ENCODE data around the gene TBC1D8.

Gene TBC1D8

DNA sequence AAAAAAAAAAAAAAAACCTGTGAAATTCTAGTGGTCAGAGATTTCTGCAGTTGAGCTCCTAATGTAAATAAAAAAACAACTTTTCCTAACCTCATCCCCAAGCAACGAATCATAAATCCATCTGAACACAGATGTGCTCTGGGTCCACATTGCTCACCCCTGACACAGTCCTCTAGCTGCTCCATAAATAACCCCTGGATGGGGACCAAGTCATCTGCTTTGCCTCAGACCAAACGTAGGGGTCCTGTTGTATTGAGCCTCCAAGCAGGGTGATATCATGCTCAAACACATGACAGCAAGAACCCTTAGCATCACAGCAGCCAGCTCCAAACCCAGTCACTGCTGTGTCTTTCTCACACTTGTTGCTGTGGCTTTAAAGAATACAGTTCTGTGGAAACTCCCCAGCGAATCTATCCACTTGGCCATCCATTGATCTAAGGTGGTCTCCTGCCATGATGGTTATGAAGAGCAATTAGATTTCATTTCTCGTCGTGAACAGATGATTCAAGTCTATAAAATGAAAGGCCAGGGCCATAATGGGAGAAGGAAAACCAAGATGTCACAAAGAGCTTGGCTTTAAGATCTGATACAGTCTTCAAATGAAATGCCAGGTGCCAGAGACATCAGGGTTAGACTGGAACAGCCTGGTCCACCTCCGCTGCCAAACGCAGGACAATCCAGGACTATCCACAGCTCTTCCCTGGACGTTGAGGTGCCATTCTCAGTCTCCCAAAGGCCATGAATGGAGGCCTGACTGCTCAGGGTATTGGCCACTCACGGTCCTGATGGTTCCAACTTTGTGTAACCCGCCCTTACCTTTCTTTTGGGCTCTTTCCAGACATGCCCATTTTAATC lies 39.0 kb downstream of the TBC1D8 start:
- no peak for DNase-seq (ENCODE audit: low spot score)

DNA sequence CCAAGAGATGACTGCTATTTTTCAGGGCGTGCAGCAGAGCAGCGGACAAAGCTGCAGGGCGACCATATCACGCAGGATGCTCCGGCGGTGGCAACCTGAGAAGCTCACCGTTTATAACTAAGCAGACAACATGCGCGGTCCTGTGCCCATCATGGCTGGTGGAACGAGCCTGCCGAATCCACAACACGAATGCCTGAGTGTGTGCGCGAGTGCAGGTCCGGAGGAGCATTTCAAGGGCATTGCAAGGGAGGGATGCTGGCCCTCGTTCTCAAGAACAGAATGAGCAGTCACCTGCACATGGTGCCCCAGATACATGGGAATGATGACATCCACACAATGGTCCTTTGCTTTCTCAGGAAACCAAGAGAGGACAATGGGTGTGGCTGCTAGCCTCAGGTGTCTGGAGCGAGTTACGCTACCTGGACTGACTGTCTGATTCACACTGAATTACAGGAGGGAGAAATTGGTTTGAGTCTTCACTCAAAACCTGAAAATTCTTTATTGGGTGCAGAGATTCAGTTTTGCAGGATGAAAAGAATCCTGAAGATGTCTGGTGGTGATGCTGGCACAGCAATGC lies 39.8 kb downstream of the TBC1D8 start:
- DNase-seq (ENCODE audit: low spot score) = no peak

DNA sequence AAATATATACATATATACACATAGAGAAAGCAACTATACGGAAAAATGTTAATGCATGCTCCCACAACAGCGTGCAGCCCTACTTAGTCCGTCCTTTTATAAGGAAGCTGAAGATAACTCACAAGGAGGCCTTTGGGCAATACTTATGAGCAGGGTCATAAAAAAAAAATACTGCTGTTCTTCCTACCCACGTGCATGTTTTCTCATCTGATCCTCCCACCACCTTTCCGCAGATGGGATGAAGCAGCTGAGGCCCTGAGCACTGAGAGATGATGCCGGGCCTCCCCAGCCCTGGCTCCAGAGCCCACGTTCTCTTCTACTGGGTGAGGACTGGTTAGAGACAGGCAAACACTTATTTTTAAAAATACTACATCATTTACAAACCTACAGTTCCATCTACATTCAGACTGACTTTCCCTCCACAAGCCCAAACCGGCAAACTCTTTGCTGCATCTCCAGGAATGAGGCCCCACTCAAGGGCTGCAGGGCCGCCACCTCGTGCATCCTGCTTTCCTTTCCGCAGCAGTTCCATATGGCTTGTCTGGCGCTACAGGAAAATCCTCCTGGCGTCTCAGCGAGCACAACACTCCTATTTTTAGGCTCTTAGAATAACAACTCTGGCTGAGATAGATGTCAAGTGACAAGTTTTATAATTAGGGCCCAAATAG lies 41.6 kb downstream of the TBC1D8 start:
- DNase-seq (ENCODE audit: low spot score) = peak; percentile 57

DNA sequence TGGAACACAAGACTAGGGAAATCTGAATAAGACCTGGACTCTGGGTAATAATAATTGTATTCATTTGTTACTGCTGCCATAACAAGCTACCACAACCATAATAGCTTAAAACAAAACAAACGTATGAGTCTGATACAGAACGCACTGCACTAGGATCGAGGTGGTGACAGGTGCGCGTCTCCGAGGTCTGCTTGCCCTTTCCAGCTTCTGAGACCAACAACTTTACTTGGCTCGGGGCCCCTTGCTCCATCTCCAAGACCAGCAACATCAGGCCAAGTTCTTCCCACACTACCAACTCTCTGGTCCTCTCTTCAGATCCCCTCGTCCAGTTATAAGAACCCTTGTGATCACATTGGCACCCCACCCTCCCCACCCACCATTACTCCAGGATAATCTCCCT lies 42.8 kb downstream of the TBC1D8 start:
- DNase-seq (ENCODE audit: low spot score) = no peak

DNA sequence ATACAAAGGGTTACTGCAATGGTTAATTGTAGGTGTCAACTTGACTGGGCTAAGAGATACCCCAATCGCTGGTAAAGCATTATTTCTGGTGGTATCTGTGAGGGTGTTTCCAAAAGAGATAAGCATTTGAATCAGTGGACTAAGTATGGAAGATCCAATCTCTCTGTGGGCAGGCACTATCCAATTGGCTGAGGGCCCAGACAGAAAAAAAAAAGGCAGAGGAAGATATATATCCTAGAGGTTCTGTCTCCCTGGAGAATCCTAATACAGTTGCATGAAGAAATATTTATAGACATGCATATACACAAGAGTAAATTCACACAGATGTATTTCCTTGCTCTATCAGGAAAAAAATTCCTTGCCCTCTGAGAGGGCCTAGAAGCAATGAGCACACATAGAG lies 43.9 kb downstream of the TBC1D8 start:
- no peak for DNase-seq (ENCODE audit: low spot score)

DNA sequence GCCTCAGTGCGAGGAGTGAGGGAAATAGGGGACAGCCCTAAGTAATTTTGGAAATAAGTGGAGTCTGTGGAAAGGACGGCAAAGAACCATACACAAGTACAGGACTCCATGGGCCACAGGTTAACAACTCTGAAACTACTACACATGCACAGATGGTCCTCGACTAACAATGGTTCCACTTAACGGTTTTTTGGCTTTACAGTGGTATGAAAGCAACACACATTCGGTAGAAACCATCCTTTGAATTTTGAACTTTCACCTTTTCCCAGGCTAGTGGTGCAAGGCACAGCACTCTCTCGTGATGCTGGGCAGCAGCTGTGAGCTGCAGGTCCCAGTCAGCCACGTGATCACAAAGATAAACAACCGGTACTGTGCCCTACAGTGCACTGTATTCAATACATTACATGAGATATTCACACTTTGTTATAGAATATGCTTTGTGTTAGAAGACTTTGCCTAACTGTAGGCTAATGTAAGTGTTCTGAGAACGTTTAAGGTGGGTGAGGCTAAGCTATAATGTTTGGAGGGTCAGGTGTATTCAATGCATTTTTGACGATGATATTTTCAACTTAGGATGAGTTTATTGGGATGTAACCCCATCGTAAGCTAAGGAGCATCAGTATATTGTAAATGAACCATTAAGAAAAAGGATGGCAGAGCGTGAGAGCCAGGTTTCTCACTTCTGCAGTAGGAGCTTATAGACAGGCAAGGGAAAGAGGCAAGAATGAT lies 44.6 kb downstream of the TBC1D8 start:
- no peak for DNase-seq (ENCODE audit: low spot score)

DNA sequence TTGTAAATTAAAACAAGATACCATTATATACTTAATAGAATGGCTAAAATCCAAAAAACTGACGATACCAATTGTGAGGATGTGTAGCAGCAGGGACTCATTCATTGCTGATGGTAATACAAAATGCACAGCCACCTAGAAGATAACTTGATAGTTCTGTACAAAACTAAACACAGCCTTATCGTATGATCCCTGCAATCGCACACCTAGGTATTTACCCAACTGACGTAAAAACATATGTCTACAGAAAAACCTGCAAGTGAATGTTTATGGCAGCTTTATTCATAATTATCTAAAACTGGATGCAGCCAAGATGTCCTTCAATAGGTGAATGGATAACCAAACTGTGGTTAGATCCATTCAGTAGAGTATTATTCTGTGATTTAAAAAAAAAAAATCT lies 45.5 kb downstream of the TBC1D8 start:
- no peak for DNase-seq (ENCODE audit: low spot score)

DNA sequence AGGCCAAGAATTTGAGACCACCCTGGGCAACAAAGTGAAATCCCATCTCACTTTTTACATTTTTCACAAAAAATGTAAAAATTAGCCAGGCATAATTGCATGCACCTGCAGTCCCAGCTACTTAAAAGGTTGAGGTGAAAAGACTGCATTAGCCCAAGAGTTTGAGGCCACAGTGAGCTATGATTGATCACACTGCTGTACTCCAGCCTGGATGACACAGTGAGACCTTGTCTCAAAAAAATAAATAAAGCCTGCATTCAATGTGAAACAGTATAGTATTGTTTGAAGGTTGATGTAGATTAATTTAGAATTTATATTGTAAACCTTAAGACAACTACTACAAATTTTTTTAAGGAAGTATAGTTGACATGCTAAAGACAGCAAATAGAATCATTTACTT lies 53.5 kb downstream of the TBC1D8 start:
- DNase-seq (ENCODE audit: low spot score) = no peak

DNA sequence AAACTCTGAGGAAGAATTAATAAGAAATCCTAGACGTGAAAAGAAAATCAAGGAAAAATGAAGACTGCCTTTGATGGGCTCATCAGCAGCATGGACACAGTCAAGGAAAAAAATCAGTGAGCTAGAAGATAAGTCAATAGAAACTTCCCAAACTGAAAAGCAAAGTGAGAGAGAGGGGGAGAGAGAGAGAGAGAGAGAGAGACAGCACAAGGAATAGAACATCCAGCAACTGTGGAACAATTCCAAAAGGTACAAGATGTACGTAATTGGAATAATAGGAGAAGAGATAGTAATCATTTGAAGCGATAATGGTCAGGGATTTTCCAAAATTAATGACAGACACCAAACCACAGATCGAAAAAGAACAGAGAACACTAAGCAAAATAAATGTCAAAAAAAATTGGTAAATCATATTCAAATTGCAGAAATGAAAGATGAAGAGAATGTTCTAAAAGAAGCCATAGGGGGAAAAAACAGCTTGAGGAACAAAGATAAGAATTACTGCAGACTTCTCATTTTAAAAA lies 54.5 kb downstream of the TBC1D8 start:
- no peak for DNase-seq (ENCODE audit: low spot score)

DNA sequence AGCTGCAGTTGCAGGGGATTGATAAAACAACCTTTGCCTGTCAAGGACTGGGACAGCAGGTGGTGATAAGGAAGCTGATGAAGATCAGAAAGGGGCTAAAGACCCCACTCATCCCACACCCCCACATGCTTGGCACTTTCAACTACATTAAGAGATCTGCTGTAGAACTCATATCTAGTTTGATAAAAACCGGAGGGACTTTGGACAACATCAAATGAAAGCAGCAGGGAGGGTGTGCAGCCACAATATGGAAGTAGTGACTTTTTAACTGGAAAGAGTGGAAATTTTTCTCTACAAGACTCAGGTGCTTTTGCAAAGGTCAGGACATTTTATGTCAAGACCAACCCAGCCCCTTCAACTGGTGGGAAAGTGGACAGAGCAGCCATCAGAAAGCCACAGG lies 56.8 kb downstream of the TBC1D8 start:
- no peak for DNase-seq (ENCODE audit: low spot score)

DNA sequence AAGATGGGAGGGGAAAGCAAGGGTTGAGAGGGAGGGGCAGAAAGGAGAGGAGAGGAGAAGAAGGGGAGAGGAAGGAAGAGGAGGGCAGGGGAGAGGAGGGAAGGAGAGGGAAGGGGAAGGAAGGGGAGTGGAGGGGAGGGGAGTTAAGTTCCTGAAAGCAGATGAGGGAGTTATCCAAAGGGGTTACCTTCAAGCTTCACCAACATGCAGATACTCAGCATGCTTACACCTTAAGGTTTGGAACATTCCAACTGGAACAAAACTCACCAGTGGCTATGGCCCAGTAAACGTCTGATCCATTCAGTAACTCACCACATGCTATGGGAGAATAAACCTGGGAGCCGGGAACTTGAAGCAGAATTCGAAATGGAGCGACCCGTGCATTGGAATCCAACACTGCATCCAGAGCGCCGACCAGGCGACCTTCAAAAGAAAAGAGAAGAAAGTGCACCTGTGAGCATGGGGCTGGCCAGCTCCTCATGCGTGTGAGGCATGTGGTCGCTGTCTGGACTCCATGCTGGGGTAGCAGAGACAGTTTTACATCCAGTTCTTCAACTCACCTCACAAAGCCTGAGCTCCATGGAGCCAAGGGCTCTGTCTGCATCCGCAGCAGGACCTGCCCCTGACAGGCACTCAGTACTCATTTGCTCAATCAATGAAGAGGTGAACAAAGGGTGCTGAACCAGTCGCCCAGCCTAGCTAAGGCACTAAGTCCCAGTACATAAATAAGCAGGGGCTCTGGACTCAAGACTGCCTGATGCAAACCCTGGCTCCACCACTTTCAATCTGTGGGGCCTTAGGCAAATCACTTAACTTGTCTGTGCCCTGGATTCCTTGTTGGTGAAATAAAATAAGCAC lies 61.0 kb downstream of the TBC1D8 start:
- DNase-seq (ENCODE audit: low spot score) = no peak

DNA sequence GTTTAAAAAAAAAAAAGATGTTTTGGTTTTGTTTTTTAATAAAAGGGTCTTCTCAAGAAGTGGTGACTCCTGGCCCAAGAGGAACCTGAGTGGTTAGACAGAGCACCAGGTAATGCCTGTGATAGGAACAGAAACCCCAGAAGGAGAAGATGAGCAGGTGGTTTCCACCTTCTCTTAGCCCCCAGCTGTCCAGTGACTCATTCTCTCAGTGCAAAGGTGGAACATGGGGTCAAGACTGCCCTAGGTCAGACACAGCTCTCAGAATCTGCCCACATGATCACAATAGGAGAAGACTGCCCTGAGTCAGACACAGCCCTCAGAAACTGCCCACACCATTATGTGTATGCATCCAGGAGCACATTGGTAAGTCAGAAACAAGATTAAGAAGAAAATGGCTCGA lies 61.8 kb downstream of the TBC1D8 start:
- no peak for DNase-seq (ENCODE audit: low spot score)

DNA sequence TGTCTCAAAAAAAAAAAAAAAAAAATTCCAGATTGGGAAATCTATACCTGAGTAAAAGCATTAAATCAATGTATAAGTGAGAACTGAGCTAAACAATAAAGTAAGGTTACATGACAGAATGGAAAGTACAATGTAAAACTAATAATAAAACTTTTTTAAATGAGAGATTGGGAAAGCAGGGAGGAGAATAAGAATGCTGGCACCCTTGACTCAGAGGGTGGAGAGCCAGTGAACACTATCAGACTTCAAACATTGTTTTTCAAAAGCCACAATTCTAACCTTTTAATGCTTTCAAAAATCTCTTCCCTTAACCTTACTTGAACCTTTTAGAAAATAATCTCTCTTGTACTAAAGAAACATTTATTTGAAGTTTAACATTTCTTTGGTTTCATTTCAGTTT lies 63.5 kb downstream of the TBC1D8 start:
- DNase-seq (ENCODE audit: low spot score) = no peak

DNA sequence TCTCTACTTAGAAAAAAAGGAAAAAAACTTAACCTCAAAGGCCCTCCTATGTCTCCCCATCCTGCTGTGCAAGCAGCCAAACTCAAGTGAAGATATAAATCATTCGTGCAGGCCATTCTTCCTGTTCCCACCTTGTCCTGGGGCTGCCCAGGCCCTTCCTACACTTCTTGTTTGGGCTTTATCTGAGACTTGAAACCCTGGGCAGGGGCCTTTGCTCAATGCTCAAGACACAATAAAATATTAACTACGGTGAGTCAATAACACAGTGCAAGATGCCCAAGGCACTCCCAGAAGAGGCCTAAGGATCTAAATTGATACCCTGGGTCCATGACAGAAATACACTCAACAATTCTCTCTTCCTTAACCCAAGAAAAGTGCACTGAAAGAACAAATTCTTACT lies 67.6 kb downstream of the TBC1D8 start:
- DNase-seq (ENCODE audit: low spot score) = no peak

DNA sequence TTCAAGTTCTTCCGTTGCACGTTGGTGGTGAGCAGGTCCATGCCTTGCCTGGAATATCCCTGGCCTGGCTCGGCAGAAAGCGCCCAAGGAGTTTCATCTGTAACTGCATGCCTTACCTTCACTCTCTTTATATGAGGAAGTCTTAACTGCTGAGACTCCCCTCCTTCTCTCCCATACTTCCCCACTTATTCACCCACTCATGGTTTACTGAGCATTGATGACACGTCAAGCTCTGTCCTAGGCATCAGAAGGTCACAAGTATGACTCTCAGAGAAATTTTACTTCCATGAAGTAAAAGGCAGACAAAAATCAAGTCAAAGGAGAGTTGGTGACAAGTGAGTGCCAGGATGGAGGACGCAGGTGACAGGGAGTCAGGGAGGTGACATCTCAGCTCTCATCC lies 68.2 kb downstream of the TBC1D8 start:
- no peak for DNase-seq (ENCODE audit: low spot score)

DNA sequence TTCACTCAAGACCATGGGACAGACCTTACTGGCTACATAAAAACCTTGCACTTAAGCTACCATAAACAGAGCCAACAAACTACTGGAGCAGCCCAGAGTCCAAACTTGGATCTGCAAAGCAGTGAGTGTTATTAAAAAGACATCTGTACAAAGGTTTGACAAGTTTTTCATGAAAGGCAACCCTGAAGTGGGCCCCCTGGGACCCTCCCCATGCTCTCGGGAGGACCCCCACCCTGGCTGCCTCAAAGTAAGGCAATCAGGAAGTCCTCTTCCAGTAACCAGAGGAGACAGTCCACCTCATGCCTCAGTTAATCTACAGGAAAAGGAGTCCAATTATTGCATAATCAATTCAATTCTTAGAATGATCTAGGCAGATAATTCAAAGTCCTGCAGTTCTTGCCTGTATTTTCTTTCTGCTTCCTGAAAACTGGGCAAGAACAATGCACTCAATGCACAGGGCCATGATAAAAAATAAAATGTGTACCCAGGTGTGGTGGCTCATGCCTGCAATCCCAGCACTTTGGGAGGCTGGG lies 69.7 kb downstream of the TBC1D8 start:
- no peak for DNase-seq (ENCODE audit: low spot score)

DNA sequence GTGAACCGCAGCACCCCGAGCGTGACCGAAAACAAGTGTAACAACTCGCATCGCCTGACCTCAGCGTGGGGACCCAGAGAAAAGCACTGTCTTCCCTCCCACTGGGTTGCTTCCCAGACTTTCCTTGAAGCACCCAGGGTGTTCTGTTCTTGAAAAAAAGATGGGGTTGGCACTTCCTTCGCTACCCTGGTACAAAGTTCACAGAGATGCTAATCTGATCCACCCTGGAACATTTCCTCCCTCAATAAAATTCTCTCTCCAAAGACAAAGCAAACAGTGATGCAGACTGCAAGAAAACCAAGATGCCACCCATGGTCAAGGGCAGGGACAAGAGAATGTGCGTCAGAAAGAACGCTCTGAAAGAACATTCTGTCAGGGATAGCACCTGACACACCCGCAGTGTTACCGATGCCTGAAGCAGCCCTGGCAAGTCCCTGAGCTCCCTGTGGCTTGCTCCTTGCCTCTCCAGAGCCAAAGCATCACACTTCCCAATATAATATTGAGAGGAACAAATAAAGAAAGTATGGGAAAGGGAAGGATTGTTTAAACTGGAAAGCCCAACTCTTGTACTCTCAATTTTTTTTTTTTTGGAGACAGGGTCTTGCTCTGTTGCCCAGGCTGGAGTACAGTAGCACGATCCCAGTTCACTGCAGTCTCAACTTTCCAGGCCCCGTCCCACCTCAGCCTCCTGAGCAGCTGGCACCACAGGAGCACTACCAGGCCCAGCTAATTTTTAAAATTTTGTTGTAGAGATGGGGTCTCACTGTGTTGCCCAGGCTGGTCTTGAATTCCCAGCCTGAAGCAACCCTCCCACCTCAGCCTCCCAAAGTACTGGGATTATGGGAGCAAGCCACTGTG lies 70.7 kb downstream of the TBC1D8 start:
- DNase-seq (ENCODE audit: low spot score) = no peak

DNA sequence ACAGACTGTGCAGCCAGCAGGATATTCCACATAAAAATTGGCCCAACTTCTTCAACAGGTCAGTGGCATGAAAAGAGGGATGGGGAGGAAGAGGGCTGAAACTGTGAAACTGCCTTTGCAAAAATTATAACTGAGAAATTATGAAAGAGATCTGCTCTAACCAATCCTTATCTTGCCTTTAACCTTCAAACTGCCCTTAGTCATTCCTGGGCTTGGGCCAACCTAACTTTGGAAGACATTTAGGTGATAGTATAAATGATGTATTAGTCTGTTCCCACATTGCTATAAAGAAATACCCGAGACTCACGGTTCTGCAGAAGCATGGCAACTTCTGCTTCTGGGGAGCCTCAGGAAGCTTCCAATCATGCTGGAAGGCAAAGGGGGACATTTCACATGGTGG lies 74.6 kb downstream of the TBC1D8 start:
- DNase-seq (ENCODE audit: low spot score) = no peak

DNA sequence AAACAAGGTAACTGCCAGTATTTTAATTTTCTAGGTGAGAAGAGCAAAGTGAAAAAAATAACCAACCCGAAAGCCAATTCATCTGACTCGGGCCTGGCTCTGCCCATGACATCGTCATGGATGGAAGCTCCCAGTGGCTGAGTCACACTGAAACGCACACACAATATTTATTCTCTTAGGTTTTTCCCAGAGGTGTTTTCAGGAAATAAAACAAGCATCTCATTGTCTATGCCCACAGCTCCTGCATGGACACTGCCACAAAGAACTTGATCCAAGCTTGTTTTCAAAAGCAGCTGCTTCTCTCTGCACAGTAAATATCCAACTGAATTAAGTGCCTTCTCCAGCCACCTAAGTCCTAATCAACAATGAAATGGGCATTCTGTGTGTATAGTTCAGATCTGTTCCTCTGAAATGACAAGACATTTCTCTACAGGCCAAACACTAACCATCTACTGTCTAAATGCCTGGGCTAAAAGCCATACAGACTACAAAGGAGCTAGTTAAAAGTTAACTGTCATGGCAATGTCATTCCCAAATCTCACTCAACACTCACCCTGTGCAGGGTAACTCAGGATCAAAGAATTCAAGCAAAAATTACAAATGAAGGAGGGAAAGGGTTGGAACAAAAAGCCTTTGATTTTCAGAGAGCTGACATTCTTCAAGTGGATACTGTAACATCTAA lies 86.2 kb downstream of the TBC1D8 start:
- no peak for DNase-seq (ENCODE audit: low spot score)

DNA sequence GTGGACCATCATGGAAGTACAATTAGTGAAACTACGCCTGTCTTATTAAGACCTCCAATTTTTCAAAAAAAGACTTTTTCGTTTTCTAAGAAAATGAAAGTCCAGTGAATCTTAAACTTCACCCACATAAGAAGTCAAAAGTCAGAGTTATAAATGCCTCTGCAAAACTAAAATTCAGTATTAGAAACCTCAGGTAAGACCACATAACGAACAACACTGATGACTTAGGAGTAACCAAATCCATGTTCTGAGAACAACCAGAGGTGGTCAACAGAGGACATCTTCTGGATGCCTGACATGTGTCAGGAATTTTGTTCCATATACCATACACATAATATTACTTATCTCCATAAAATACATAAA lies 86.7 kb downstream of the TBC1D8 start:
- no peak for DNase-seq (ENCODE audit: low spot score)

All from Ammon's horn (tissue), 1 donor.